H1 (cell line): ENCODE measurements around the gene TBC1D22A. TPM values are rescaled to one million over a fixed set of nuclear protein-coding genes. Genes with fewer than 3 reads are reported as not detected.

Experiments
- CTCF ChIA-PET: fragments of 300-600 bp; sonication (Branson Sonifier 250); formaldehyde crosslinking; loops from one replicate; lab custom pipeline; 2021; ENCODE audit not compliant: partially characterized antibody; lab: Charles Lee
- POLR2A ChIA-PET: fragments of 300-600 bp; sonication (Branson Sonifier 250); formaldehyde crosslinking; loops from one replicate; lab custom pipeline; 2021; ENCODE audit warnings: inconsistent platforms; ENCODE audit not compliant: partially characterized antibody; lab: Charles Lee
- DNase-seq, 2 experiments: peaks; one replicate each; pipeline versions ENCODE4 v3.0.0 to v3.0.0-alpha.2; 2010 to 2022; ENCODE audit warnings: low spot score in 2 of 2, low read depth in 1 of 2, mixed read lengths in 1 of 2
- FAIRE-seq: peaks from 2 replicates; lab custom pipeline; 2011; peaks lifted over from hg19 to GRCh38; lab: Jason Lieb, UNC
- H2AFZ ChIP-seq: 2 replicates; pipeline ENCODE4 v1.8.1; 2012; ENCODE audit warnings: low read length, inconsistent platforms
- H2AK5ac ChIP-seq: 2 replicates; pipeline ENCODE4 v1.6.1; 2013; ENCODE audit warnings: low read depth, low read length
- H2BK120ac ChIP-seq: replicated peaks from 2 replicates; pipeline ENCODE3; 2013; ENCODE audit warnings: low read depth, low read length, inconsistent platforms
- H2BK12ac ChIP-seq: 2 replicates; pipeline ENCODE4 v1.6.1; 2013; ENCODE audit warnings: low read depth, low read length
- H2BK15ac ChIP-seq: 2 replicates; pipeline ENCODE4 v1.6.1; 2013; ENCODE audit warnings: low read length
- H2BK20ac ChIP-seq: 2 replicates; pipeline ENCODE4 v1.6.1; 2013; ENCODE audit warnings: low read length
- H2BK5ac ChIP-seq: 2 replicates; pipeline ENCODE4 v1.6.1; 2013; ENCODE audit warnings: low read depth, low read length
- H3K14ac ChIP-seq: 2 replicates; pipeline ENCODE4 v1.6.1; 2013; ENCODE audit warnings: inconsistent platforms; ENCODE audit not compliant: insufficient read length
- H3K18ac ChIP-seq: 2 replicates; pipeline ENCODE4 v1.6.1; 2013; ENCODE audit warnings: low read length; ENCODE audit errors: extremely low read depth
- H3K23ac ChIP-seq: 2 replicates; pipeline ENCODE4 v1.6.1; 2013; ENCODE audit warnings: inconsistent platforms; ENCODE audit not compliant: insufficient read length
- H3K23me2 ChIP-seq: 2 replicates; pipeline ENCODE4 v1.6.1; 2013; ENCODE audit warnings: low read depth, low read length
- H3K27ac ChIP-seq: 2 replicates; pipeline ENCODE4 v1.6.1; 2011; ENCODE audit warnings: low read depth, low read length, inconsistent platforms
- H3K27me3 ChIP-seq, 4 experiments: replicated peaks in 1 of 4; 1 replicate in 1 of 4; 2 replicates in 3 of 4; pipeline versions ENCODE4 v1.6.1 to v1.8.1; 2011 to 2013; ENCODE audit warnings: low read length in 3 of 4, mild to moderate bottlenecking in 3 of 4, inconsistent platforms in 2 of 4, mixed read lengths in 2 of 4, moderate library complexity in 1 of 4; ENCODE audit not compliant: control insufficient read depth in 3 of 4, insufficient read depth in 3 of 4; ENCODE audit errors: extremely low read depth in 1 of 4
- H3K36me3 ChIP-seq, 4 experiments: 2 replicates each; pipeline versions ENCODE4 v1.6.1 to v1.8.1; 2011 to 2013; ENCODE audit warnings: mild to moderate bottlenecking in 4 of 4, low read length in 3 of 4, moderate library complexity in 2 of 4, control low read depth in 1 of 4, inconsistent platforms in 1 of 4; ENCODE audit not compliant: insufficient read depth in 4 of 4, control insufficient read depth in 2 of 4
- H3K4ac ChIP-seq: replicated peaks from 2 replicates; pipeline ENCODE3; 2013; ENCODE audit warnings: low read length, low read depth, mixed read lengths, inconsistent platforms; ENCODE audit not compliant: insufficient read length
- H3K4me1 ChIP-seq, 4 experiments: replicated peaks in 1 of 4; 1 replicate in 1 of 4; 2 replicates in 3 of 4; pipeline versions ENCODE4 v1.6.1 to v1.8.1; 2011 to 2013; ENCODE audit warnings: low read length in 3 of 4, inconsistent platforms in 2 of 4, mixed read lengths in 1 of 4; ENCODE audit not compliant: insufficient read depth in 4 of 4, control insufficient read depth in 3 of 4
- H3K4me2 ChIP-seq, 2 experiments: 2 replicates each; pipeline versions ENCODE4 v1.6.1 to v1.8.1; 2011 to 2013; ENCODE audit warnings: low read depth in 2 of 2, low read length in 2 of 2, control low read depth in 1 of 2, inconsistent platforms in 1 of 2, mild to moderate bottlenecking in 1 of 2; ENCODE audit not compliant: insufficient read depth in 1 of 2
- H3K4me3 ChIP-seq, 4 experiments: fragments of 200-600, 300-600 bp in 1 of 4; sonication (generic), shearing (Covaris generic), sonication (Bioruptor Twin) in 1 of 4; 2 replicates each; pipeline versions ENCODE4 v1.5.1 to v1.8.1; 2011 to 2016; ENCODE audit warnings: low read length in 4 of 4, low read depth in 3 of 4, control low read depth in 2 of 4, inconsistent platforms in 2 of 4, mild to moderate bottlenecking in 2 of 4, mixed read lengths in 1 of 4, moderate library complexity in 1 of 4; ENCODE audit not compliant: insufficient read depth in 2 of 4; ENCODE audit errors: extremely low read depth in 1 of 4
- H3K56ac ChIP-seq: replicated peaks from 2 replicates; pipeline ENCODE3; 2013; ENCODE audit warnings: low read depth, mild to moderate bottlenecking, mixed read lengths, low read length, inconsistent platforms; ENCODE audit not compliant: insufficient read length
- H3K79me1 ChIP-seq: 2 replicates; pipeline ENCODE4 v1.6.1; 2013; ENCODE audit warnings: low read depth, low read length, control low read depth
- H3K79me2 ChIP-seq, 2 experiments: 2 replicates each; pipeline versions ENCODE4 v1.6.1 to v1.8.1; 2012 to 2013; ENCODE audit warnings: low read length in 2 of 2, mild to moderate bottlenecking in 2 of 2, inconsistent platforms in 1 of 2; ENCODE audit not compliant: insufficient read depth in 2 of 2, control insufficient read depth in 1 of 2
- H3K9ac ChIP-seq, 4 experiments: replicated peaks in 1 of 4; 1 replicate in 1 of 4; 2 replicates in 3 of 4; pipeline versions ENCODE4 v1.6.1 to v1.8.1; 2011 to 2013; ENCODE audit warnings: low read depth in 3 of 4, low read length in 3 of 4, control low read depth in 2 of 4, mild to moderate bottlenecking in 2 of 4, moderate library complexity in 2 of 4, inconsistent platforms in 1 of 4; ENCODE audit errors: extremely low read depth in 1 of 4
- H3K9me3 ChIP-seq, 2 experiments: 2 replicates each; pipeline versions ENCODE4 v1.6.1 to v1.8.1; 2012 to 2013; ENCODE audit warnings: mild to moderate bottlenecking in 2 of 2, moderate library complexity in 2 of 2, control low read depth in 1 of 2, inconsistent platforms in 1 of 2, low read depth in 1 of 2, low read length in 1 of 2, mixed read lengths in 1 of 2; ENCODE audit not compliant: insufficient read depth in 2 of 2
- H4K20me1 ChIP-seq, 2 experiments: replicated peaks in 1 of 2; 2 replicates each; pipeline versions ENCODE3 to v1.8.1; 2011 to 2013; ENCODE audit warnings: inconsistent platforms in 2 of 2, low read length in 2 of 2, mild to moderate bottlenecking in 1 of 2; ENCODE audit not compliant: insufficient read depth in 2 of 2, control insufficient read depth in 1 of 2
- H4K5ac ChIP-seq: 2 replicates; pipeline ENCODE4 v1.6.1; 2013; ENCODE audit warnings: low read length, low read depth, mixed read lengths, inconsistent platforms; ENCODE audit not compliant: insufficient read length
- H4K8ac ChIP-seq: 2 replicates; pipeline ENCODE4 v1.8.0; 2013; ENCODE audit warnings: mild to moderate bottlenecking, moderate library complexity, low read length, inconsistent platforms; ENCODE audit not compliant: insufficient read depth; ENCODE audit errors: extremely low read depth
- H4K91ac ChIP-seq: replicated peaks from 2 replicates; pipeline ENCODE3; 2013; ENCODE audit warnings: low read length, mixed read lengths, inconsistent platforms; ENCODE audit not compliant: insufficient read length
- CBX8 ChIP-seq: fragments of 300-800, 300-1000 bp; sonication (generic); IDR thresholded peaks from 2 replicates; pipeline ENCODE4 v1.7.1; 2016; ENCODE audit warnings: low read depth, low read length, borderline replicate concordance
- KDM4A ChIP-seq: IDR thresholded peaks from one replicate; pipeline ENCODE4 v1.7.1; 2012; ENCODE audit warnings: low read depth, mild to moderate bottlenecking, moderate library complexity, low read length, inconsistent platforms; ENCODE audit not compliant: severe bottlenecking
- SUZ12 ChIP-seq: fragments of 200-600 bp; sonication (generic); IDR thresholded peaks from 2 replicates; pipeline ENCODE4 v1.6.1; 2012; ENCODE audit warnings: mild to moderate bottlenecking, inconsistent platforms, low read length, moderate library complexity, mixed read lengths
- TAF7 ChIP-seq: optimal IDR thresholded peaks from 2 replicates; pipeline ENCODE3; 2011; ENCODE audit warnings: low read depth, mild to moderate bottlenecking, inconsistent platforms, low read length, moderate library complexity, borderline replicate concordance
- WGBS, 2 experiments: shearing (Covaris generic) in 1 of 2; methylation state at CpG; one replicate each; pipeline versions ENCODE4 v1.1.6 to v1.1.7; 2013 to 2015; ENCODE audit warnings: low lambda C conversion rate in 2 of 2, mixed read lengths in 2 of 2, inconsistent platforms in 1 of 2, low coverage in 1 of 2, missing lambda C conversion rate in 1 of 2; ENCODE audit not compliant: insufficient replicate concordance in 2 of 2, insufficient coverage in 1 of 2, insufficient read length in 1 of 2; ENCODE audit errors: extremely low coverage in 1 of 2, missing lambda C conversion rate in 1 of 2; 5-methylcytosine and 5-hydroxymethylcytosine counted together
- polyA plus RNA-seq, 7 experiments: library from polyadenylated mRNA; depleted of rRNA in 3 of 7; stranded (reverse) in 5 of 7; unstranded in 2 of 7; fragments of >200 nt in 5 of 7; fragments of 200-250 nt in 2 of 7; gene quantifications; 1 replicate in 5 of 7; 2 replicates in 1 of 7; 4 replicates in 1 of 7; pipeline versions ENCODE4 v1.2.1 to v1.2.3, GENCODE V29; 2011 to 2013; ENCODE audit warnings: missing spikeins in 2 of 7, mixed read lengths in 2 of 7
- total RNA-seq: library from RNA; stranded (reverse); fragmentation: NEBNext Ultra II Directional; extraction: Animal tissue kit (Norgen Biotek cat#: 25700); gene quantifications from 2 replicates; pipeline ENCODE4 v1.2.1, GENCODE V29; 2021
- TF ChIP-seq, protein P1 (sequence below): IDR thresholded peaks from 2 replicates; pipeline ENCODE4 v1.6.1; 2011; ENCODE audit warnings: low read depth, mild to moderate bottlenecking, low read length; ENCODE audit not compliant: insufficient read depth

Gene TBC1D22A
- total and polyA plus RNA-seq, 2 of the 8 experiments (the other 6 are each of a cell fraction or from before 2014, with no cell fraction given) = 11.9 to 18.4 TPM

- no peak overlapping the region for H3K9ac ChIP-seq
- no peak overlapping the region for H2AFZ ChIP-seq
- H4K5ac ChIP-seq = no peak overlapping the region
- H3K79me1 ChIP-seq = peaks cover 4% of the 10 kb centered on the region; the same call in 1 of the 2 replicates
- H3K36me3 ChIP-seq = no peaks in the 10 kb centered on the region
- H3K23ac ChIP-seq = no peak overlapping the region
- H3K4me2 ChIP-seq = no peak overlapping the region
- ChIA-PET CTCF (no interaction called here), POLR2A (no interaction called here)
- H3K4me1 ChIP-seq = no peaks in the 10 kb centered on the region; a peak in 1 of 7 replicates
- H2AK5ac ChIP-seq = no peak overlapping the region
- H2BK120ac ChIP-seq = no peak overlapping the region
- no peak overlapping the region for H3K18ac ChIP-seq
- no peaks in the 10 kb centered on the region for H3K27me3 ChIP-seq
- no peaks in the 10 kb centered on the region for H3K23me2 ChIP-seq
- H3K27ac ChIP-seq = no peak overlapping the region
- no peak overlapping the region for H2BK15ac ChIP-seq
- H2BK5ac ChIP-seq = no peak overlapping the region
- 94% methylated on average over 13 of the region's 14 CpGs; no CpG with 5 or more reads in 1 of the 2 experiments for WGBS, 2 experiments
- H4K91ac ChIP-seq = no peak overlapping the region
- no peak overlapping the region for H3K4ac ChIP-seq
- H2BK12ac ChIP-seq = no peak overlapping the region
- DNase-seq (no peak), FAIRE-seq (no peak)
- H2BK20ac ChIP-seq = no peak overlapping the region
- peaks cover 0 to 3% of the 10 kb centered on the region in 2 experiments; a peak in 1 of 4 replicates for H3K79me2 ChIP-seq
- TF ChIP-seq SUZ12 (no peak), KDM4A (no peak), TAF7 (no peak), CBX8 (no peak)
- TF ChIP-seq, protein P1, sequence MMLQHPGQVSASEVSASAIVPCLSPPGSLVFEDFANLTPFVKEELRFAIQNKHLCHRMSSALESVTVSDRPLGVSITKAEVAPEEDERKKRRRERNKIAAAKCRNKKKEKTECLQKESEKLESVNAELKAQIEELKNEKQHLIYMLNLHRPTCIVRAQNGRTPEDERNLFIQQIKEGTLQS = no peak
- H4K20me1 ChIP-seq = peaks cover 0 to 5% of the 10 kb centered on the region in 2 experiments
- no peaks in the 10 kb centered on the region for H3K9me3 ChIP-seq
- no peak overlapping the region for H3K56ac ChIP-seq
- H3K14ac ChIP-seq = no peak overlapping the region
- no peak overlapping the region for H4K8ac ChIP-seq
- H3K4me3 ChIP-seq = no peak overlapping the region
Measured at GRCh38 chr22:47067911-47068625, 305.6 kb downstream of the TBC1D22A start.
